Left colon (tissue), 2 donors: ENCODE results near the gene ARIH2. TPM values are rescaled to one million over a fixed set of nuclear protein-coding genes. Genes with fewer than 3 reads are reported as not detected.

ENCODE experiments used
- ATAC-seq: fragments of 200-7000 bp; cut with Tn5 transposase; one replicate; pipeline ENCODE4 v1.9.1; 2020; ENCODE audit warnings: mild to moderate bottlenecking, moderate library complexity
- DNase-seq, 2 donors: peaks; one replicate each; pipeline ENCODE4 v3.0.0-alpha.2; 2020
- intact Hi-C, 2 donors: fragments of 100-400 bp; cut with DNase I in 1 of 2; cut with micrococcal nuclease in 1 of 2; formaldehyde crosslinking; loops; one replicate each; pipeline versions ENCODE4 v1.11.2 to v1.14.0; 2022; cut with DNase I, micrococcal nuclease
- total RNA-seq, 2 donors: library from RNA; stranded (reverse); fragmentation: NEBNext Ultra II Directional; extraction: Animal tissue kit (Norgen Biotek cat#: 25700); gene quantifications; one replicate each; pipeline ENCODE4 v1.2.1, GENCODE V29; 2021
- donor health status: DM: no; HTN: no; CAD: no.
- donor health status: DM: yes; HTN: yes; CAD: no.

ARIH2 gene
- total RNA-seq, 2 donors from 2014 or later = 72.3 to 82.0 TPM

GRCh38 chr3:48926425-48927392 is 8.1 kb downstream of the ARIH2 start:
- intact Hi-C loops = no loop called here
- no peak for DNase-seq
- ATAC-seq = peak; percentile 56

GRCh38 chr3:48927928-48928327 is 9.3 kb downstream of the ARIH2 start:
- intact Hi-C loops = no loop called here
- ATAC-seq (peak; percentile 71), DNase-seq (no peak)

GRCh38 chr3:48928679-48929078 is 10.0 kb downstream of the ARIH2 start:
- ATAC-seq (no peak), DNase-seq (no peak)
- intact Hi-C loops = no loop called here

GRCh38 chr3:48929358-48930035 is 10.9 kb downstream of the ARIH2 start:
- ATAC-seq (peak; percentile 22), DNase-seq (no peak)
- intact Hi-C loops = no loop called here

GRCh38 chr3:48930590-48930989 is 11.9 kb downstream of the ARIH2 start:
- no peak for DNase-seq
- intact Hi-C loops = no loop called here
- no peak for ATAC-seq

- no peak for DNase-seq
- ATAC-seq = no peak
- intact Hi-C loops = no loop called here
These were observed 13.4 kb downstream of the ARIH2 start for GRCh38 chr3:48931944-48932580.

GRCh38 chr3:48934333-48934991 is 15.8 kb downstream of the ARIH2 start:
- no peak for ATAC-seq
- intact Hi-C loops = no loop called here
- DNase-seq = no peak

GRCh38 chr3:48935530-48935929 is 16.9 kb downstream of the ARIH2 start:
- ATAC-seq = no peak
- intact Hi-C loops = no loop called here

GRCh38 chr3:48938156-48938555 is 19.5 kb downstream of the ARIH2 start:
- ATAC-seq (no peak), DNase-seq (no peak)
- intact Hi-C loops = no loop called here

More at GRCh38 chr3:48935530-48935929, 16.9 kb downstream of the ARIH2 start:
- no peak for DNase-seq

- intact Hi-C loops = no loop called here
- DNase-seq (no peak), ATAC-seq (no peak)
These were observed 20.0 kb downstream of the ARIH2 start for GRCh38 chr3:48938689-48939088.

- no peak for ATAC-seq
- no peak for DNase-seq
- intact Hi-C loops = no loop called here
These were observed 26.8 kb downstream of the ARIH2 start for GRCh38 chr3:48945432-48945831.

- intact Hi-C loops = no loop called here
- ATAC-seq = peak; percentile 14
- DNase-seq = no peak
These were observed 27.4 kb downstream of the ARIH2 start for GRCh38 chr3:48945891-48946549.

GRCh38 chr3:48949376-48949717 is 30.7 kb downstream of the ARIH2 start:
- intact Hi-C loops = no loop called here

GRCh38 chr3:48950051-48950450 is 31.4 kb downstream of the ARIH2 start:
- ATAC-seq (no peak), DNase-seq (no peak)
- intact Hi-C loops = no loop called here

More at GRCh38 chr3:48949376-48949717, 30.7 kb downstream of the ARIH2 start:
- DNase-seq (no peak), ATAC-seq (no peak)

GRCh38 chr3:48951764-48952163 is 33.1 kb downstream of the ARIH2 start:
- no peak for ATAC-seq
- intact Hi-C loops = no loop called here
- no peak for DNase-seq

GRCh38 chr3:48952510-48953118 is 34.0 kb downstream of the ARIH2 start:
- intact Hi-C loops = no loop called here
- peak; percentile 41 to 75 for DNase-seq
- peak; percentile 97 for ATAC-seq

GRCh38 chr3:48957006-48957705 is 38.5 kb downstream of the ARIH2 start:
- no peak for ATAC-seq
- intact Hi-C loops = no loop called here
- DNase-seq = no peak
